Gastrocnemius medialis (tissue), 4 donors: ENCODE results near the gene ANKRD33B.

Experiments
- CTCF ChIP-seq, 5 experiments: fragments of 450-650 bp in 3 of 5; fragments of 200-600 bp in 2 of 5; sonication (generic) in 2 of 5; IDR thresholded peaks in 4 of 5; conservative IDR thresholded peaks in 1 of 5; 1 replicate in 4 of 5; 2 replicates in 1 of 5; pipeline ENCODE4 v1.5.1; 2016 to 2019; ENCODE audit warnings: antibody characterized with exemption in 5 of 5, mild to moderate bottlenecking in 3 of 5, moderate library complexity in 3 of 5
- POLR2A ChIP-seq, 2 donors: fragments of 450-650 bp; IDR thresholded peaks; one replicate each; pipeline ENCODE4 v1.6.1; 2017; ENCODE audit warnings: antibody characterized with exemption in 2 of 2, mild to moderate bottlenecking in 2 of 2, moderate library complexity in 2 of 2

DNA sequence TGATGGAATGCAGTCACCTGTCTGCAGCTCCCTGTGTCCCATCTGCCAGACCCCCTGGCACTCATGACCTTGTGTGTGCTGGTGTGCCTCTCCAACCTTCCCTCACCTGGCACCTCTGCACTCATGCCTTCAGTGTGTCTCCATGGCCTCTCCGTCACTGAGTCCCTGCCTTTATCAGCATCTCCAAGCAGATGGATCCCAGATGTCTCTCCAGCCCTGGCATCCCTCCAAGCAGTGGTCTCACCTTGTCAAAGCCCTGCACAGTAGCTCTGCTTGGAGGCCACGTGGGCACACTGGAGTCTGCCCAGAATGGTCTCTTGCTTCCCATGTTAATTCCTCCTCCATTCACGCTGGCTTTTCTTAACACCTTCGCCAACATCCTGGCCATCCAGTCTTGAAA is 112.4 kb downstream of the ANKRD33B start:
- TF ChIP-seq POLR2A (IDR thresholded peaks at IDR 0.05) (no peak), CTCF (IDR thresholded peaks at IDR 0.05 in 4 of 5, conservative IDR thresholded peaks at IDR 0.05 in 1 of 5) (no peak)
